ENCODE results near the gene ASB2.

Gene ASB2

GRCh38 chr14:93926873-93927799, 49.2 kb downstream of the ASB2 start, which contains the start of gene FAM181A:
Gene FAM181A (plus strand): TSS chr14:93927344. CDS start chr14:93928286, 942 bp downstream.
- DNase-seq, result no peak

GRCh38 chr14:93926245-93926872, 50.0 kb downstream of the ASB2 start:
- no peak for DNase-seq

- DNase-seq, result no peak
Observed at GRCh38 chr14:93925374-93925895, 50.9 kb downstream of the ASB2 start.

GRCh38 chr14:93924592-93925355, 51.6 kb downstream of the ASB2 start:
- no peak for DNase-seq

- DNase-seq, result no peak
Observed at GRCh38 chr14:93923626-93924025, 52.7 kb downstream of the ASB2 start.

- no peak for DNase-seq
Observed at GRCh38 chr14:93921001-93921806, 55.2 kb downstream of the ASB2 start.

GRCh38 chr14:93917141-93917540, 59.2 kb downstream of the ASB2 start:
- DNase-seq, result no peak

- no peak for DNase-seq
Observed at GRCh38 chr14:93916498-93916897, 59.9 kb downstream of the ASB2 start.

GRCh38 chr14:93915800-93916199, 60.6 kb downstream of the ASB2 start:
- no peak for DNase-seq

- no peak for DNase-seq
Observed at GRCh38 chr14:93915070-93915705, 61.2 kb downstream of the ASB2 start.

- no peak for DNase-seq
Observed at GRCh38 chr14:93914278-93914677, 62.1 kb downstream of the ASB2 start.

- no peak for DNase-seq
Observed at GRCh38 chr14:93912782-93913181, 63.6 kb downstream of the ASB2 start.

GRCh38 chr14:93911975-93912615, 64.3 kb downstream of the ASB2 start:
- no peak for DNase-seq

- DNase-seq, result no peak
Observed at GRCh38 chr14:93909429-93910128, 66.8 kb downstream of the ASB2 start.

- DNase-seq, result peak; percentile 6
Observed at GRCh38 chr14:93906341-93907329, 69.7 kb downstream of the ASB2 start.

GRCh38 chr14:93905623-93906022, 70.7 kb downstream of the ASB2 start:
- DNase-seq, result no peak

- no peak for DNase-seq
Observed at GRCh38 chr14:93903342-93904184, 72.8 kb downstream of the ASB2 start.
